ENCODE results near the gene CHIC1.
A peak's percentile ranks its signal among the peaks of the same experiment; 100 is the strongest.
"Not testable (repeated sequence)": the region's sequence is repeated elsewhere in the genome, so short reads cannot be mapped to it uniquely, and the experiment has no call there.

Gene CHIC1

DNA sequence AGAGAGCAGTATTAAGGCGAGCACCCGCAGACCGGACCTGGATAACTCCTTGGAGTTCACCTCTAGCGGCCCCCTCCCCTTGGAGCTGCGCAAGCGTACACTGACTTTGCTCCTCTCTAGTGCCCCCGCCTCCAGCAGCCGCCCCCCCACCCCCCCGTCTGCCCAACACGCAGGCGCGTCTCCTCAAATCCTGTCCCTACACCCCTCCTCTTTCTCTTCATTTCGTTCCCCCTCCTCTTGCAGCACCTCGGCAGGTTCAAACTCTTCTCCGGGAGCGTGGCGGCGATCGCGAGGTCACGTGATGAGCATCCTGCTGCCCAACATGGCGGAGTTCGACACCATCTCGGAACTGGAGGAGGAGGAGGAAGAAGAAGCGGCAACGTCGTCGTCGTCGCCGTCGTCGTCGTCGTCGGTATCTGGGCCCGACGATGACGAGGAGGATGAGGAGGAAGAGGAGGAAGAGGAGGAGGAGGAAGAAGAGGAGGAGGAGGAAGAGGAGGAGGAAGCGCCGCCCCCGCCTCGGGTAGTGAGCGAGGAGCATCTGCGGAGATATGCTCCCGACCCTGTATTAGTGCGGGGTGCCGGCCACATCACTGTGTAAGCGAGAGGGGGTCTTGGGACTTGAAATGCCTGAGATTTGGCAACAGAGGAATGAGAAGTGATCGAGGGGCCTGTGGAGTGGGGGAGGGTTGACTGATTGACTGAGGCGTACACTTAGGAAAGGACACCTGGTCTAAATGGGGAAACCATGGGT, at the start of gene CHIC1:
TSS of gene CHIC1 (plus strand) at position 214 of the 754 bp plus-strand sequence. CDS start at position 302, 88 bp downstream.
- peak; percentile 72 to 80 for ATAC-seq

- not testable (repeated sequence) for ATAC-seq
Measured at GRCh38 chrX:73522823-73523222, 40.2 kb upstream of the CHIC1 start.

DNA sequence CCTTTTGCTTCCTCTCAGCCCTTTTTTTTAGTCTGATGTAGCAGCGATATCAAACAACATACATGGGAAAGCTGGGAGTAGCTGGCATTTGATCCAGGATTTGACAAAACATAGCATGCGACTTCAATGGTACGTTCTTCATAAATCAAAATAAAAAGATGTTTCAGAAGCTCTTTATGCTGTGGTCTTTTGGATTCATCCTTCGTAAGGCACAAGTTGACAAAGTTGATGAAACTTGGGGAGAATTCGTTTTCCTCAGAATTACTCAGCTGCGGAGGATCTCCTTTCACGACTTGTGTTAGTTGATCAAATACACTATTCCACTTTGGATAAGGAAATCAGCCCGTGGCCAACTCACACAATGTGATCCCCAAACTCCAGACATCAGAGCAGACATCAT, 38.1 kb upstream of the CHIC1 start:
- no peak for ATAC-seq

- ATAC-seq: no peak
Measured at GRCh38 chrX:73525928-73526690, 36.9 kb upstream of the CHIC1 start.

- not testable (repeated sequence) for ATAC-seq
Measured at GRCh38 chrX:73531655-73532054, 31.3 kb upstream of the CHIC1 start.

DNA sequence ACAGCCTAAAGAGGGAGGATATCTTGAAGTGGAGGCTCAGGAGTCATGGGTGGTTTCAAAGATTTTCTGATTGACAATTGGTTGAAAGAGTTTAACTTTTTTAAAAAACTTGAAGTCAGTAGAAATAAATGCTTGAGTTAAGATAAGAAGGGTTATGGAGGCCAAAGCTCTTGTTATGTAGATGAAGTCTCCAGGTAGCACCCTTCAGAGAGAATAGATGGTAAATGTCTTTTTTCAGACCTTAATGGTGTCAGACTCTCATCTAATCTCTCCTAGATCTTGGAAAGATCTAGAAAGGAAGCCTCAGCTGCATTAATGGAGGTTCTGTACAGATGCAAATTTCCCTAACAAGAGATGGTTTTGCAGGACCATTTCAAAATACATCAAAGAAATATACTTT, 6.8 kb upstream of the CHIC1 start:
- no peak for ATAC-seq

DNA sequence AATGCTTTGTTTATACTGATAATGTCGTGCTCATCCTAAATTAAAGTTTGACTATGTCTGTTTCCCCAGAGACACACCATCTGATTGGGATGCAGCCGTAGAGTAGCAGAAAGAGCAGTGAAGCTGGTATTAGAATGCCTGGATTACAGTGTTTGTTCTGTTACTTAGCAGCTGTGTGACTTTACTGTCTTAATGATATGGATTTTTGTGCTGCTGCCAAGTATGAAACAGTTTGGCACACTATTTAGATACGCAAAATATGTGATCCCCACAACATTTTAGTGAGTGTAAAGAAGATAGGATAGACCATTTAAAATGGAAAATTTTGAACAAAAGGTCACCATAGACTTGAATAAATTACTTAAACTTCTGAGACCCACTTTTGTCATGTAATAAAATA, 1.2 kb upstream of the CHIC1 start:
- no peak for ATAC-seq

GRCh38 chrX:73562458-73562857, 539 bp upstream of the CHIC1 start:
- no peak for ATAC-seq

- peak in 1 of 2 donors; percentile 31 for ATAC-seq
Measured at GRCh38 chrX:73563738-73564068, 706 bp downstream of the CHIC1 start.

DNA sequence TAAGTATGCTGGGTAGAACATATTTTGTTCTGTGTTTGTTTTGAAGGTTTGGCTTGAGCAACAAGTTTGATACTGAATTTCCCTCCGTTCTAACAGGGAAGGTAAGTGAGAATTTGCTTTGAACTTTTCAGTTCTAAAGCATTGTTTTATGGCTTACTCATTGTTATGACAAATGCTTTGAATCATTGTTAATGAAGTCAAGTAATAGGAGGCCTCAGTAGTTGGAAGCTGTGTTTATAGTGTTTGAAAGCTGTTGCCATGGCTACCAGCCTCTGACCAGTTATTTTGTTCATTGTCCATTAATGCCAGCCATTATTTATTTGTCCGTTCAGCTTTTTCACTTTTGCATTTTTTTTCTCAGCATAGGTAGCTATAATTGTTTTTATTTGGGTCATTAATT, 14.4 kb downstream of the CHIC1 start:
- ATAC-seq: peak in 1 of 2 donors; percentile 17

DNA sequence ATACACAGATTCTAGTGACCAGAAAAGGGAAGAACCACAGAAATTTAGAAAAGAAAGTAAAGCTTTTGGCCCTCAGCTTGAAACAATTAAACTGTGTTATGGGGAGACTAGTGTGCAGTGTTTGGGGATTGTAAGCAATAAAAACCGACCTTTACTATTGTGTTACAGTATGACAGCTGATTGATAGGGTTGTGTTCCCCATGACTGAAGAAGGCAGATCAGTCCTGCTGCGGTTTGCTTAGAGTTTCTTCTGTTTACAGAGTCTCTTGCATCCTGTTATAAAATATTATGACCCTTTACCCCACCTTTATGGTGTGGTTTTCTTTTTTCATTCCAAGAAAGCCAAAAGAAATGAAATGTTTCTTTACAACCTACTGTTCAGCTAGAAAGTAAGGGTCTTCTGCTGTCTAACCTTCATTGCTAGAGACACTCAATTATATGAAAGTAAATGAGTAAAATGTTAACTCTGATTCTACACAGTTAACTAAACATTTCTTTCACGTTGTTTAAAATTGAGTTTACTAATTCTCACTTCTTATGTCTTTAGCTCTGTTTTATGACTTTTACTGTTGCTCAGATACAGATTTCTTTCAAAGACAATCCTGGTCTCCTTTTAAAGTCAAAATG, 18.1 kb downstream of the CHIC1 start:
- ATAC-seq: no peak

- not testable (repeated sequence) for ATAC-seq
Measured at GRCh38 chrX:73597758-73598157, 34.8 kb downstream of the CHIC1 start.

GRCh38 chrX:73615022-73615421, 52.0 kb downstream of the CHIC1 start:
- no peak for ATAC-seq

DNA sequence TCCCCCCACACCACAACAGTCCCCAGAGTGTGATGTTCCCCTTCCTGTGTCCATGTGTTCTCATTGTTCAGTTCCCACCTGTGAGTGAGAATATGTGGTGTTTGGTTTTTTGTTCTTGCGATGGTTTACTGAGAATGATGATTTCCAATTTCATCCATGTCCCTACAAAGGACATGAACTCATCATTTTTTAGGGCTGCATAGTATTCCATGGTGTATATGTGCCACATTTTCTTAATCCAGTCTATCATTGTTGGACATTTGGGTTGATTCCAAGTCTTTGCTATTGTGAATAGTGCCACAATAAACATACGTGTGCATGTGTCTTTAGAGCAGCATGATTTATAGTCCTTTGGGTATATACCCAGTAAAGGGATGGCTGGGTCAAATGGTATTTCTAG, 78.7 kb downstream of the CHIC1 start:
- not testable (repeated sequence) for ATAC-seq

- no peak for ATAC-seq
Measured at GRCh38 chrX:73647212-73647611, 84.2 kb downstream of the CHIC1 start.

DNA sequence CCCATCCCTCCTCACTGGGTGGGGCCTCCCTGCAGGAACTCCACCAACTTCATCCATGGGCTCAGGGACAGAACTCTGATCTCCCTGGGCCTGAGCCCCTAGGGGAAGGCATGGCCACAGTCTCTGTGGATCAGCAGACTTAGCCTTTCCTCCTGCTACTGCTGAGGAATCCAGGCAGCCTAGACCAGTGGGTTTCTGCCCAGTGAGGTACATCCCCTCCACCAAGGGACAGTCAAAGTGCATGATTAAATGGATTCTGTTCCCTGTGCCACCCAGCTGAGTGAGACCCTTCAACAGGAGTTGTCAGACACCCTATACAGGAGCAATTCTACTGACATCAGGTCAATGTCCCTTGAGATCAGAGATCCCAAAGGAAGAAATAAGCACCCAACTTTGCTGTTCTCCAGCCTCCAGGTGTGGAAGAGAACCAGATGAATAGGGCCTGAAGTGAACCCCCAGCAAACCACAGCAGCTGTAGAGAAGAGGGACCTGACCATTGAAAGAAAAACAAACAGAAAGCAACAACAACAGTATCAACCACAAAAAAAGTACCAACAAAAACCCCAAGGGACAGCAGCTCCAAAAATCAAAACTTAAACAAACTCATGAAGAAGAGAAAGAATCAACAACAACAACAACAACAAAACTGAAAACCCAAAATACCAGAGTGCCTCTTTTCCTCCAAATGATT, 84.8 kb downstream of the CHIC1 start:
- ATAC-seq: no peak

DNA sequence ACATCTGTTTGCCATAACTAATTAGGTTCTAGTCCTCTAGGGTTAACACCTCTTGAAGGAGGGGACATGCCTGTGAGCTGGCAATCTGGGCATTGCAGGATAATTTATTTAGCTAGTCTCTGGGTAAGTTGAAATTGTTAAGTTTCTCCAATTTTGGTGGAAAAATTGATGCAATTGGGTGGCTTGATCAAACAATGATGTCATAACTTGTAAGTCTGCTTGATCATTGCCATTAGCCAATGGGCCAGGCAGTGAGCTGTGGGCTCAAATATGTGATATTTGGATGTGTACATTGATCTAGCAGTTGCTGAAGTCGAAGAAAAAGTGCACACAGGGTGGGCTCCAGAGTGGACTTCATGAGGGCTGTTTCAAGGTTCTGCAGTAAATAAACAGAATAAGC, 98.3 kb downstream of the CHIC1 start:
- ATAC-seq: not testable (repeated sequence)

DNA sequence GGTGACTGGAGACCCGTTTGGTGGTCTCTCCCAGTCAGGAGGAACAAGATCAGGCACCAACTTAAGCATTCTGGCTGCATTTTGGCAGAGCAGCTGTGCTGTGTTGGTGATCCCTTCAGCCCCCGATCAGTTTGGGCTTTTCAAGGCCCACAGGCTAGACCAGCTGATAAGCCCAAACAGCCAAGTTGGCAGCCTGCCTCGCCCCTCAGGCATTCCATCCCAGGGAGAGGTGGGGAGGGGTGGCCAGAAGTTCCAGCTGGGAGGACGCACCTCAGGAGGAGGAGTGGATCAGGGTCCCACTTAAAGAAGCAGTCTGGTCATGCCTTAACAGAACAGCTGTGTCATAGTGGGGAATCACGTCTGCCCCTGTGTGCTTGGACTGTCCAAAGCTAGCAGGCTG, 105.8 kb downstream of the CHIC1 start:
- ATAC-seq: no peak

DNA sequence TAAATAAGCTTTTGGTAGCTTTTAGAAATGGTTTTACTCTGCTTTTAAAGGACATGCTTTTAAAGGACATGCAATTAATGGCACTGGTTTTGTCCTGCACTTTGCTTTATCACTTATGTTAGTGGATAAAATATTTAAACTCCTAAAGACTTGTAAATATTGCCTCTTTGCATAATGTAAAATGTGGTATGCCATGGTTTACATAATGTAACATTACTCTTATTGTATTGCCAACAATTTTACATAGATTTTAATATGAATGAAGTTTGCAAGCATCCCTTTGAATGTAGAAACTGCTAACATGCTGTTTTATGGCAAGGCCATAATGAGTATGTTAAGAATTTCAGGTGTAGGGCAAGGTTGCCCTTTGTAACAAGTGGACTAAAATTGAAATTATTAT, 118.4 kb downstream of the CHIC1 start:
- no peak for ATAC-seq

DNA sequence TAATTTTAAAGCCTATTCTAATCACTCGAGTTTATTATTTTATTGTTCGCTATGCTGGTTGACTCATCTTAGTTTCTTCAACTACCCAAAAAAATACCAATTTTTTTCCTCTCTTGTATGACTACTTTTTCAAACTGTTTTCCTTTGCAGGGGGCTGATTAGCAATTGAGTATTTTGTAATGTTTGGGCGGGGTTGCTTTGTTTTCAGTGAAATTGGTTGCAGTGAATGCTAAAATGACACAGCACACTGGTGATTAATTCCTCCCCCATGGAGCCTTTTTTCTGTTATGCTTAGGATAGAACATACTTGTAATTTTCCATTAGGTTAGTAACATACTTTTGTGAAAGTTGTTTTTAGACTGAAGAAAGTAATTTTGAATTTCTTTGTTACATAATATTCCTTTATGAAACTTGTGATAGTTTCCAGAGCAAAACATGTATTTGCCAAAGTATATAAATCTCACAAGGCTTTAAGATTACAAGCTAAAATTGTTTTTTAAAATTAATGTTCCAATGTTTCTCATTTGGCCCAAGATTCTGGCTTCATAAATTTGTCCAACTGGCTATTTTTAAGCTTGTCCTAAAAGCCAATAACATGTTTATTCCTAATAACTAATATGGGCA, 120.4 kb downstream of the CHIC1 start:
- no peak for ATAC-seq

DNA sequence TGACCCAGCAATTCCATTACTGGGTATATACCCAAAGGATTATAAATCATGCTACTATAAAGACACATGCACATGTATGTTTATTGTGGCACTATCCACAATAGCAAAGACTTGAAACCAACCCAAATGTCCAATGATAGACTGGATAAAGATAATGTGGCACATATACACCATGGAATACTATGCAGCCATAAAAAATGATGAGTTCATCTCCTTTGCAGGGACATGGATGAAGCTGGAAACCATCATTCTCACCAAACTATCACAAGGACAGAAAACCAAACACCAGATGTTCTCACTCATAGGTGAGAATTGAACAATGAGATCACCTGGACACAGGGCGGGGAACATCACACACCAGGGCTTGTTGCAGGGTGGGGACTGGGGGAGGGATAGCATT, 144.0 kb downstream of the CHIC1 start:
- not testable (repeated sequence) for ATAC-seq

- ATAC-seq: no peak
Measured at GRCh38 chrX:73728602-73729001, 165.6 kb downstream of the CHIC1 start.
